Measurements from ENCODE around the gene RPL10L.

RPL10L gene

DNA sequence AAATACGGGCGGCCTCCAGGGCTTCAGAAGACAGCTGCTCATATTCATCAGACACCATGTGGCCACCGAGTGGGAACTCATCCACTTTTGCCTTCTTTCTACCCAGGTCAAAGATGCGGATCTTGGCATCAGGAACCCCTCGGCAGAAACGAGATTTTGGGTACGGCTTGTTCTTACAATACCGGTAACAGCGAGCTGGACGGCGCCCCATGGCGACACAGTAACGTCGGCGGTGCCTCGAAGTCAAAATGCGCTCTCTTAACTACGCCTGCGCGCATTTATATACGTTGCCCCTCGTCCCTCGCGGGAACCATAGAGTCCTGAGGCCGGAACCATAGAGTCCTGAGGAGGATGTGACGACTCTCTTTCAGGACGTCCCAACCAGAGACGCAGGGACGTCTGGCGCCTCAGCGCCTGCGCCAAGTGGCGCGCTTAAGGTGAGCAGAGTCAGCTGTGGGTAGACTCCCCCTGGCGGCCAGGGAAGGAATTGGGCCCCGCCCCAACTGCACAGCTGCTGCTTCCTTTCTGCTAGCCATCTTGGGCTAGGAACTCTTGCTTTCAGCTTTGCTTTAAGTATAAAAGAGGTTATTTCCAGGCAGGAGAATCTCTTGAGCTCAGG lies at the start of gene RPL10L:
RPL10L (minus strand) TSS at position 256 of the 619 bp plus-strand sequence; CDS start at position 211, 45 bp downstream.
- DNase-seq = no peak

DNA sequence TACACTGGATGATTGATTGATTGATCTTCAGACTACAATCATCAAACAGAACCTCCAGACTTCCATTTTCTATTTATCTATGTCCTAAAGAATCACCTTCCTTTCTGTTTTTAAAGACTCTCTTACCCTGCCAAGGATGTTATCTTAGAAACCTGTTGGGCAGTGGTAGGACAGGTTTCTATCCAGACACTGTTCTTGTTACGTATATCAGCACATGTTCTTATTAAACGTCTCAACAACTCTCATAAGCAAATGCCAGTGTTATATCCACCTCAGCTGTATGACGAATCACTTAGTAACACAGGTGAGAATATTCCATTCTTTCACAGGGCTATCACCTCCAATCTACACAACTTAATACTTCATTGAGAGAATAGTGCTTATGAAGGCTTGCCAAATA lies 40.2 kb upstream of the RPL10L start:
- DNase-seq = no peak

DNA sequence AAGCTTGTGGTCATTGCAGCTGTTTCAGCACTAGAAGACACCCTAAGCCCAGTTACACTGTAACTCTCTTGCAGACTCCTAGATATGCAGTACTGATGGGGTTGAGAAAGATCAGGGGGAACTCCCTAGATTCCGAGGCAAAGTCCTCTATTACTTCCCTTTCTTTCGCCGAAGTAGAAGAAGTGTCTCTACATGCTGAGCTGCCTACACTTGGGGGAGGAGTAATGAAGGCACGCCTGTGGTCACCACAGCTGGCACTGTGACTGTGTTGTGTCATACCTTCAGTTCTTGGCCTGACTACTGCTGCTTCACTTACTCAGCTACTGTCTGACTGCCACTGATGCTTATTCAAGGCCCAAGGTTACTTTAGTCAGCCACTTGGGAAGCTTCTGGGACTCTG lies 35.1 kb upstream of the RPL10L start:
- DNase-seq = no peak

DNA sequence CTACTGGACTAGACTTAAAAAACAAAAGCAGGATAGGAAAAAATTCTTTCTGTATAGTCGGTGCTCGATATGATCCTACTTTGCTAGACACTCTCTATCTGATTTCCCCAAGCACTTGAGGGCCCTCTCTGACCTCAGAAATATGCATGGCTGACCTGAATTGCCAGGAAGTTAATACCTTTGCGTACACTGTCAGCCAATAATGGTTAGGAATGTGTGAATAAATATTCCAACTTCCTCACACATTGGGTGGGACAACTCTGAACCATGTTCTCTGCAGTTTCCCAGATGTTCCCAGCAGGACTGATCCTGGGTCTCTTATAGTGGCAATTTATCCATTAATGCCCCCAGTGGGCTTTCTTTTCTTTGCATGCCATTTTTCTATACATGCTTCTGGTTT lies 20.5 kb upstream of the RPL10L start:
- no peak for DNase-seq

DNA sequence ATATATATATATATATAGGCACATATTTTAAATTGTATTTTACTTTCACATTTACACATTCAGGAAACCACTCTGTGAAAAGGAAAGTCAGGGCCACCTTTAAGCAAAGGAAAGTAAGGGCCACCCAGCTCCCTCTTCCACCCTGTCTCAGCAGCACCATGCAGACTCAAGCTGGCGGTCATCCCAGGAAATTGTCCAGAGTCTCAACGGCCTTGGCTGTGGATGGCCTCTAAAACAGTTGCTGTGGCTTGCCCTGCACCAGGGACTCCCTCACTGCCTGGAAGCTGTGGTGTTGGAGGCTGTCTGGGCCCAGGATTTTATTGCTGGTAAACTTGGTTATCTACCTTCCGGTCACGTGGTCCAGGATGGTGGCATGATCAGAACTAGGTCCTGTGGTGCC lies 11.8 kb upstream of the RPL10L start:
- no peak for DNase-seq

DNA sequence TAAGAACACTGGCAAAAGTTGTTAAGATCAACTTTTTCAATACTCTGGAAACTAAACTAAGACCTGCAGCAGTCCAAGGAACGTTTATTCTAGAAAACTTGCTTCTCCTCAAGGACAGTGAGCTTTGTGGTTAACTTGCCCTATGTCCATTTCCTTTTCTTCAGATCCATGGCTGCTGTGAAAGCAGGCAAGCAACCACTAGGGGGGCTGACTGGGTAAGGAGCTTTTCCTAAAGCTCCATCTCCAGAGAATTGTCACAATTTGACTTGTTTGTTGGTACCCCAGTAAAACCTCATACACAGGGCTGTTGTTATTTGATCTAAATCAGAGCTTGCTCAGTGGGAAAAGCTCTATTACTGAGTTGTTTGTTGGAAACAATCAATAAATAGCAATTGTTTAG lies 10.1 kb upstream of the RPL10L start:
- peak; percentile 1 for DNase-seq

DNA sequence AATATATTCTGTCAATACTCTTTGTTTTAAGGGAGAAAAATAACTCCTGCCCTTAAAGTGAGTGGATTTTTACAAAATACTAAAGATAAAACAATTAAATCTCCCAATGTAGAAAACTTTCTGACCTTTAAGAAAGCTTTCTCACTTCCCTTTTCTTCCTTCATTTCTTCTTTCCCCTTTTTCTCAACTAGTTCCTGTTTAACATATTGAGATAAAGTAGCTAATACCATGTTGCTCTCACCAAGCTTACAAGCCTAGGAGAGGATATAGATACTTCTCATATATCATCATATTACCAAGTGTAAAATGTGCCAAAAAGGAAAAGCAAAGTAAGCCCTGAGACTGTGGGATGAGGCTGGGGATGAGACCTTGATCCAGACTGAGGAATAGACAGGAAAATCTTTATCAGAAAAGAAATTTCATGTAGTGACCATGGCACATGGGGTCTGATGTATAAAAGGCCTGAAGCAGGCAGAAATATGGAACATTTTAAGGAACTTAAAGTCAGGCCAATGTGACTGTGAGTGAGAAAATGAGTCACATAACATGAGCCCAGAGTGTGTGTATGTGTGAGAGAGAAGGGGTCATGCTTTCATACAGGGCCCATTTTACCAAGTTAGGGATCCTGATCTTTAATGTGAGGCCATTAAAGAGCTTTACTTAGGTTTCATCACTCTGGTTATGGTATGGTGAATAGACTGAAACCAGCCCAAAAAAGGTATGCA lies 1.6 kb upstream of the RPL10L start:
- no peak for DNase-seq

DNA sequence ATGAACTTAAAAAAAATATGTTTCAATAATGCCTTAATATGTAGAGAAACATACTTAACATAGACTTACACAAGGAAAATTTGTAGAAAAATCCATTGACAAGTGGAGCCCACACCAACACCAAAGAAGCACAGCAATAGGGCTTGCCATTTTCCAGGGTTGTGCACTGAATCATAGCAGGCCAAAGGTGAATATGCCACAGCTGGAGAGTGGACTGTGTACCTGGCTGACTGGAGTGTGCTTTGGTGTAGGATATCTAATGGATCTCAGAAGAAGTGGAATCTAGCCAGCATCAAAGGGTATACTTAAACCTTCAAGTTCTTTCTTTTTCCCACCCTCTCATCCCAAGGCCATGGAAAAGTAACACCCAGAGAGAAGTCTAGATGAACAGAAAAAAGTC lies 4.8 kb downstream of the RPL10L start:
- no peak for DNase-seq

DNA sequence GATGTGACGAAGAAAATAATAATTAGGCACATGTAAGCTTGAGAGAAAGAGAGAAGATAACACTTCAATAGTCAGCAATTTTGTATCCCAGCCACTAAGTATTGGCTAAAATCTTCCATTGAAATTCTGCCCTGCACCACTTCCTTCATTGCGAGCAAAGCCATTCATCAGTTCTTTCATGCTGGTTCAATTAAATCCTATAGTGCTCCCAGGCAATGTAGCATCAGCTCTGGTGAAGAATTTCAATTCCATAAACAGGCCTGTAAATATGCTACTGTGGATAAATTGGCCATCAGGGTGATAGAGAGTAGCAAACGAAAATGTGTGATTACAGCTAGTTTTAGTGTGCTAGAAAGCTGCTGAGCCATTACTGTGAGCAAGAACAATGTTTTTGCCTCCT lies 24.7 kb downstream of the RPL10L start:
- DNase-seq = no peak

Data from midbrain (tissue), 1 donor.